Stimulated activated CD4-positive, alpha-beta T cell treated with anti-CD3 and anti-CD28 coated beads, Interleukin-2, amount 100 ng/mL, for 48 hours (primary cell): ENCODE data around the gene C1QL1.

Experiments
- DNase-seq, 2 donors: peaks; one replicate each; pipeline ENCODE4 v3.0.0-alpha.2; 2020

The C1QL1 gene

GRCh38 chr17:44968225-44969143, at the start of gene C1QL1:
TSS of gene C1QL1 (minus strand) at chr17:44968303. CDS start at chr17:44968048, 255 bp downstream.
- DNase-seq, result peak; percentile 85 to 88

GRCh38 chr17:45016823-45017222, 48.7 kb upstream of the C1QL1 start:
- no peak for DNase-seq

GRCh38 chr17:45016237-45016636, 48.1 kb upstream of the C1QL1 start:
- no peak for DNase-seq

GRCh38 chr17:45013021-45013997, 45.2 kb upstream of the C1QL1 start:
- no peak for DNase-seq

GRCh38 chr17:45011767-45012166, 43.7 kb upstream of the C1QL1 start:
- no peak for DNase-seq

- no peak for DNase-seq
These were observed 41.8 kb upstream of the C1QL1 start for GRCh38 chr17:45009676-45010467.

- DNase-seq, result no peak
These were observed 40.1 kb upstream of the C1QL1 start for GRCh38 chr17:45008216-45008615.

- no peak for DNase-seq
These were observed 38.9 kb upstream of the C1QL1 start for GRCh38 chr17:45006927-45007461.

- DNase-seq, result no peak
These were observed 37.6 kb upstream of the C1QL1 start for GRCh38 chr17:45005700-45006099.

GRCh38 chr17:45004388-45004787, 36.3 kb upstream of the C1QL1 start:
- DNase-seq, result no peak

- no peak for DNase-seq
These were observed 35.8 kb upstream of the C1QL1 start for GRCh38 chr17:45003877-45004276.

- DNase-seq, result no peak
These were observed 33.2 kb upstream of the C1QL1 start for GRCh38 chr17:45001310-45001709.

- no peak for DNase-seq
These were observed 31.3 kb upstream of the C1QL1 start for GRCh38 chr17:44999433-44999832.

- DNase-seq, result no peak
These were observed 30.5 kb upstream of the C1QL1 start for GRCh38 chr17:44998646-44999045.

GRCh38 chr17:44997733-44998520, 29.8 kb upstream of the C1QL1 start:
- DNase-seq, result no peak

- DNase-seq, result no peak
These were observed 28.2 kb upstream of the C1QL1 start for GRCh38 chr17:44996304-44996703.

- DNase-seq, result no peak
These were observed 27.4 kb upstream of the C1QL1 start for GRCh38 chr17:44995436-44996001.

GRCh38 chr17:44992242-44992939, 24.3 kb upstream of the C1QL1 start:
- no peak for DNase-seq

- DNase-seq, result no peak
These were observed 22.9 kb upstream of the C1QL1 start for GRCh38 chr17:44990994-44991393.

GRCh38 chr17:44989552-44990138, 21.5 kb upstream of the C1QL1 start:
- DNase-seq, result no peak
